Mesodermal cell (in vitro differentiated cells): ENCODE data around the gene TTYH2.

ENCODE experiments used
- H3K27ac ChIP-seq: 2 replicates; pipeline ENCODE4 v1.7.0; 2013; ENCODE audit warnings: mild to moderate bottlenecking, low read depth, low read length, moderate library complexity; ENCODE audit not compliant: severe bottlenecking
- H3K36me3 ChIP-seq: 2 replicates; pipeline ENCODE4 v1.7.1; 2013; ENCODE audit warnings: mild to moderate bottlenecking, low read length, moderate library complexity; ENCODE audit not compliant: control insufficient read depth, insufficient read depth
- H3K4me1 ChIP-seq: one replicate; pipeline ENCODE4 v1.7.1; 2013; ENCODE audit warnings: mild to moderate bottlenecking, low read length; ENCODE audit not compliant: insufficient read depth, control insufficient read depth, poor library complexity, severe bottlenecking
- H3K4me3 ChIP-seq: 2 replicates; pipeline ENCODE4 v1.7.0; 2013; ENCODE audit warnings: low read length, control low read depth, mild to moderate bottlenecking; ENCODE audit not compliant: insufficient read depth, poor library complexity, severe bottlenecking; ENCODE audit errors: extremely low read depth
- H3K9me3 ChIP-seq: 2 replicates; pipeline ENCODE4 v1.7.1; 2013; ENCODE audit warnings: mild to moderate bottlenecking, low read length, moderate library complexity; ENCODE audit not compliant: control insufficient read depth
- WGBS, 2 experiments: methylation state at CpG; one replicate each; pipeline ENCODE4 v1.1.5; 2013; ENCODE audit warnings: missing lambda C conversion rate in 2 of 2; ENCODE audit not compliant: insufficient coverage in 2 of 2; 5-methylcytosine and 5-hydroxymethylcytosine counted together

The TTYH2 gene

DNA sequence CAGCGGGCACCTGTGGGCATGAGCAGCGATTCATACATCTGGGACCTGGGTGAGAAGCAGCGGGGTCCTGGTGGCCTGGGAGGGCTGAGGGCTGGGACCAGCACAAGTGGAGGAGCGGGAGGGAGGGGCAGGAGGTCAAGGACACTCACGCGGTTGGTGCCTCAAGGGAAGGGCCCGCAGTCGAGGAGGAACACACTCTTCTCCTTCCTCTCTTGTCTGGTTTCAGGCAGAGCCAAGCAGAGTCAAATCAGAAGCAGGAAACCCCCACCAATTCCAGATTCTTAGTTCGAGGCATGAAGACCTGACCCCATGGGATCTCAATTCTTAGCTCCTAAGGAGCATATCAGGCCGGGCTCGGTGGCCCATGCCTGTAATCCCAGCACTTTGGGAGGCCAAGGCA lies 76.3 kb downstream of the TTYH2 start:
- WGBS, 2 experiments = 85% methylated on average over 9 to 10 of the region's 11 CpGs
- H3K9me3 ChIP-seq = no peaks in the 10 kb centered on the region
- no peaks in the 10 kb centered on the region for H3K4me1 ChIP-seq
- H3K4me3 ChIP-seq = no peak overlapping the region
- H3K36me3 ChIP-seq = no peaks in the 10 kb centered on the region
- no peak overlapping the region for H3K27ac ChIP-seq

GRCh38 chr17:74290340-74290739 lies 77.0 kb downstream of the TTYH2 start:
- Histone ChIP-seq H3K4me3 (no peak overlapping the region), H3K27ac (no peak overlapping the region), H3K9me3 (no peaks in the 10 kb centered on the region), H3K36me3 (no peaks in the 10 kb centered on the region), H3K4me1 (no peaks in the 10 kb centered on the region)
- WGBS, 2 experiments = 86 to 92% methylated on average over 10 to 11 of the region's 11 CpGs

- H3K4me3 ChIP-seq = no peak overlapping the region
Measured at GRCh38 chr17:74292495-74292894, 79.1 kb downstream of the TTYH2 start.

DNA sequence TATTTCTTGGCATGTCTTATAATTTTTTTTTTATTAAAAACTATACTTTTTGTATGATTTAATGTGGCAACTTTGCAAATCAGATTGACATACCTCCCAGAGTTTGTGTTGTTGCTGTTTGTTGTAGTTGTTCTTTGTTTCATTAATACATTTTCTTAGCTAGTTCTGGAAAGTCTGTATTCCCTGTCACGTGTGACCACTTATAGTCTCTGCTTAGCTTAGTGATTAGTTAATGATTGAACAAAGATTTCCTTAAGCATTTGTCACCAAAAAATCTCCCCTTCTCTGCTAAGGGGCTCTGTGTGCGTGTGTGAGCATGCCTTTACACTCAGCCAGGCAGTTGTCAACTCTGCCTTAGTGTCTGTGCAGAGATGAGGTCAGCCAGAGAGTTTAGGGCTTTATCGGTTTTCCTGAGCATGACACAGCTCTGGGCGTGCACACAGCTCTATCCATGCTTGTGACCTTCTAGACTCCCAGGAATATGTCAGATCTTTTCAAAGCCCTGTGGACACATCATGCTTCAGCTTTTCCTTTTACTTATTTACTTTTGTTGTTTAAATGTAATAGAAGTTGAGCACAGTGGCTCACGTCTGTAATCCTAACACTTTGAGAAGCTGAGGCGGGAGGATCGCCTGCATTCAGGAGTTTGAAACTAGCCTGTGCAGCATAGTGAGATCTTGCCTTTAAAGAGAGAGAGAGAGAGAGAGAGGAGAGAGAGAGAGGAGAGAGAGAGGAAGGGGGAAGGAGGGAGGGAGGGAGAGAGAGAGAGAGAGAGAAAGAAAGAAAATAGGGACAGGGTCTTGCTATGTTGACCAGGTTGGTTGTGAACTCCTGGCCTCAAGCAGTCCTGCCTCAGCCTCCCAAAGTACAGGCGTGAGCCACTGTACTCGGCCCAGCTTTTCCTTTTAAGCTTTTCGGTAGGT lies 82.5 kb downstream of the TTYH2 start:
- H3K4me3 ChIP-seq = no peak overlapping the region
- WGBS, 2 experiments = 77 to 86% methylated on average over 5 of the region's 10 CpGs
- H3K4me1 ChIP-seq = peaks cover 12% of the 10 kb centered on the region
- no peak overlapping the region for H3K27ac ChIP-seq
- no peaks in the 10 kb centered on the region for H3K36me3 ChIP-seq
- H3K9me3 ChIP-seq = no peaks in the 10 kb centered on the region

More at GRCh38 chr17:74292495-74292894, 79.1 kb downstream of the TTYH2 start:
- no peaks in the 10 kb centered on the region for H3K36me3 ChIP-seq
- H3K27ac ChIP-seq = no peak overlapping the region
- H3K9me3 ChIP-seq = no peaks in the 10 kb centered on the region
- peaks cover 12% of the 10 kb centered on the region for H3K4me1 ChIP-seq
- 93 to 94% methylated on average over 6 to 9 of the region's 10 CpGs for WGBS, 2 experiments

GRCh38 chr17:74296548-74296936 lies 83.2 kb downstream of the TTYH2 start:
- H3K4me3 ChIP-seq = no peak overlapping the region
- H3K4me1 ChIP-seq = peaks cover 12% of the 10 kb centered on the region
- WGBS, 2 experiments = 12 to 20% methylated on average over 5 of the region's 5 CpGs
- H3K9me3 ChIP-seq = no peaks in the 10 kb centered on the region
- H3K27ac ChIP-seq = no peak overlapping the region
- H3K36me3 ChIP-seq = no peaks in the 10 kb centered on the region

DNA sequence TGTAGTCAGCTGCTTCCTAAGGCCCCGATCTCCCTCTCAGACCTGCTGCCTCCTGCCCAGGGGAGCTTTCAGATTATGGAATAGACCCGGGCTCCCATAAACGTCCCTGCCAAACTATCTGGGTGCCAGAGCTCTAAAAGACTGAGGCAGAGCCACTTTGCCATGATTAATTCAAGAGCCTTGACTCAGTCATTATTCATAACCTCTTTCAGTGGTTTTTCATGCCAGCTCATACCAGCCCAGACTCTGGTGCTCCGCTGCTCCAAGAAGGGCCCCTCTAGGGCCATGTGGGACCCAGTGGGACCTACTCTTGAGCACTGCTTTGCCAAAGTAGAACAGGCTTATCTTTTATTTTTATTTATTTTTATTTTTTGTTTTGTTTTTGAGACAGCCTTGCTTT lies 84.6 kb downstream of the TTYH2 start:
- Histone ChIP-seq H3K36me3 (no peaks in the 10 kb centered on the region), H3K4me3 (no peak overlapping the region), H3K4me1 (peaks cover 12% of the 10 kb centered on the region), H3K9me3 (no peaks in the 10 kb centered on the region), H3K27ac (no peak overlapping the region)
- 80 to 91% methylated on average over 4 of the region's 4 CpGs for WGBS, 2 experiments

- Histone ChIP-seq H3K27ac (no peak overlapping the region), H3K9me3 (no peaks in the 10 kb centered on the region), H3K4me1 (peaks cover 12% of the 10 kb centered on the region), H3K4me3 (no peak overlapping the region), H3K36me3 (no peaks in the 10 kb centered on the region)
- WGBS, 2 experiments = 88 to 93% methylated on average over 7 of the region's 7 CpGs
Measured at GRCh38 chr17:74298778-74299177, 85.4 kb downstream of the TTYH2 start.

- Histone ChIP-seq H3K4me3 (no peak overlapping the region), H3K9me3 (no peaks in the 10 kb centered on the region), H3K4me1 (peaks cover 12% of the 10 kb centered on the region), H3K27ac (no peak overlapping the region), H3K36me3 (no peaks in the 10 kb centered on the region)
- WGBS, 2 experiments = 84 to 89% methylated on average over 9 to 11 of the region's 11 CpGs
Measured at GRCh38 chr17:74299226-74300009, 86.0 kb downstream of the TTYH2 start.

GRCh38 chr17:74303305-74303704 lies 89.9 kb downstream of the TTYH2 start:
- H3K4me3 ChIP-seq = no peak overlapping the region
- no peaks in the 10 kb centered on the region for H3K36me3 ChIP-seq
- H3K9me3 ChIP-seq = no peaks in the 10 kb centered on the region
- H3K27ac ChIP-seq = no peak overlapping the region
- 88 to 95% methylated on average over 3 to 6 of the region's 8 CpGs for WGBS, 2 experiments
- H3K4me1 ChIP-seq = no peaks in the 10 kb centered on the region

- no peak overlapping the region for H3K4me3 ChIP-seq
- no peaks in the 10 kb centered on the region for H3K9me3 ChIP-seq
- no peaks in the 10 kb centered on the region for H3K36me3 ChIP-seq
- 90 to 94% methylated on average over 3 to 4 of the region's 5 CpGs for WGBS, 2 experiments
- no peaks in the 10 kb centered on the region for H3K4me1 ChIP-seq
- no peak overlapping the region for H3K27ac ChIP-seq
Measured at GRCh38 chr17:74304184-74304583, 90.8 kb downstream of the TTYH2 start.
